SJCRH30 (cell line): Measurements from ENCODE around the gene WWOX. TPM values are rescaled to one million over a fixed set of nuclear protein-coding genes. Genes with fewer than 3 reads are reported as not detected.

ENCODE experiments used
- DNase-seq, 2 experiments: peaks; one replicate each; pipeline ENCODE4 v3.0.0-alpha.2; 2015 to 2020
- H3K27ac ChIP-seq: fragments of 250-450 bp; sonication (Bioruptor Pico); 2 replicates; pipeline ENCODE4 v1.5.1; 2020; ENCODE audit warnings: mild to moderate bottlenecking, moderate library complexity
- H3K27me3 ChIP-seq: fragments of 250-450 bp; sonication (Bioruptor Pico); 2 replicates; pipeline ENCODE4 v1.5.1; 2020; ENCODE audit warnings: mild to moderate bottlenecking, moderate library complexity
- H3K36me3 ChIP-seq: fragments of 250-450 bp; sonication (Bioruptor Pico); 2 replicates; pipeline ENCODE4 v1.5.1; 2020; ENCODE audit warnings: mild to moderate bottlenecking, moderate library complexity
- H3K4me1 ChIP-seq: fragments of 250-450 bp; sonication (Bioruptor Pico); 2 replicates; pipeline ENCODE4 v1.5.1; 2020; ENCODE audit warnings: mild to moderate bottlenecking, moderate library complexity
- H3K4me3 ChIP-seq: fragments of 250-450 bp; sonication (Bioruptor Pico); 2 replicates; pipeline ENCODE4 v1.5.1; 2020; ENCODE audit warnings: mild to moderate bottlenecking, moderate library complexity
- H3K9me3 ChIP-seq: fragments of 250-450 bp; sonication (Bioruptor Pico); replicated peaks from 2 replicates; pipeline ENCODE4 v1.5.1; 2020; ENCODE audit warnings: mild to moderate bottlenecking, moderate library complexity
- total RNA-seq: library from RNA; depleted of rRNA; stranded (reverse); fragments of >200 nt; shearing (Covaris generic); gene quantifications from 2 replicates; pipeline ENCODE4 v1.2.3, GENCODE V29; 2014

WWOX gene
- total RNA-seq, 1 experiment from 2014 or later = 16.4 TPM

GRCh38 chr16:78458588-78458987 is 359.1 kb downstream of the WWOX start:
- Histone ChIP-seq H3K4me3 (no peak overlapping the region), H3K27me3 (no peaks in the 10 kb centered on the region), H3K36me3 (no peaks in the 10 kb centered on the region), H3K4me1 (peaks cover 3% of the 10 kb centered on the region; the same call in 1 of the 2 replicates), H3K27ac (no peak overlapping the region), H3K9me3 (no peaks in the 10 kb centered on the region)
- peak in 1 of 2 experiments; percentile 9 for DNase-seq

GRCh38 chr16:78460428-78460827 is 361.0 kb downstream of the WWOX start:
- Histone ChIP-seq H3K27me3 (no peaks in the 10 kb centered on the region), H3K9me3 (no peaks in the 10 kb centered on the region), H3K27ac (no peak overlapping the region), H3K4me3 (no peak overlapping the region), H3K36me3 (no peaks in the 10 kb centered on the region), H3K4me1 (peaks cover 3% of the 10 kb centered on the region; the same call in 1 of the 2 replicates)
- no peak for DNase-seq

GRCh38 chr16:78461087-78461486 is 361.6 kb downstream of the WWOX start:
- peaks cover 3% of the 10 kb centered on the region; the same call in 1 of the 2 replicates for H3K4me1 ChIP-seq
- H3K9me3 ChIP-seq = no peaks in the 10 kb centered on the region
- no peak overlapping the region for H3K4me3 ChIP-seq
- no peaks in the 10 kb centered on the region for H3K36me3 ChIP-seq
- no peak overlapping the region for H3K27ac ChIP-seq
- DNase-seq = peak in 1 of 2 experiments; percentile 1
- no peaks in the 10 kb centered on the region for H3K27me3 ChIP-seq

GRCh38 chr16:78461496-78462287 is 362.2 kb downstream of the WWOX start:
- Histone ChIP-seq H3K27me3 (no peaks in the 10 kb centered on the region), H3K36me3 (no peaks in the 10 kb centered on the region), H3K4me3 (no peak overlapping the region), H3K27ac (no peak overlapping the region), H3K9me3 (no peaks in the 10 kb centered on the region), H3K4me1 (peaks cover 3% of the 10 kb centered on the region; the same call in 1 of the 2 replicates)
- DNase-seq = peak in 1 of 2 experiments; percentile 1

- H3K27ac ChIP-seq = no peak overlapping the region
- peaks cover 3% of the 10 kb centered on the region; the same call in 1 of the 2 replicates for H3K4me1 ChIP-seq
- no peaks in the 10 kb centered on the region for H3K9me3 ChIP-seq
- DNase-seq = no peak
- no peak overlapping the region for H3K4me3 ChIP-seq
- H3K27me3 ChIP-seq = no peaks in the 10 kb centered on the region
- H3K36me3 ChIP-seq = no peaks in the 10 kb centered on the region
These were observed 363.1 kb downstream of the WWOX start for GRCh38 chr16:78462288-78463208.

GRCh38 chr16:78463591-78463990 is 364.1 kb downstream of the WWOX start:
- no peak for DNase-seq
- peaks cover 3% of the 10 kb centered on the region; the same call in 1 of the 2 replicates for H3K4me1 ChIP-seq
- H3K27ac ChIP-seq = no peak overlapping the region
- H3K36me3 ChIP-seq = no peaks in the 10 kb centered on the region
- H3K4me3 ChIP-seq = no peak overlapping the region
- H3K27me3 ChIP-seq = no peaks in the 10 kb centered on the region
- no peaks in the 10 kb centered on the region for H3K9me3 ChIP-seq

GRCh38 chr16:78464833-78465232 is 365.4 kb downstream of the WWOX start:
- no peaks in the 10 kb centered on the region for H3K36me3 ChIP-seq
- peaks cover 3% of the 10 kb centered on the region; the same call in 1 of the 2 replicates for H3K4me1 ChIP-seq
- no peak overlapping the region for H3K4me3 ChIP-seq
- no peak for DNase-seq
- H3K27ac ChIP-seq = no peak overlapping the region
- H3K9me3 ChIP-seq = no peaks in the 10 kb centered on the region
- H3K27me3 ChIP-seq = no peaks in the 10 kb centered on the region

- H3K4me3 ChIP-seq = no peak overlapping the region
- H3K4me1 ChIP-seq = peaks cover 3% of the 10 kb centered on the region; the same call in 1 of the 2 replicates
These were observed 366.3 kb downstream of the WWOX start for GRCh38 chr16:78465730-78466129.

GRCh38 chr16:78469787-78470186 is 370.3 kb downstream of the WWOX start:
- Histone ChIP-seq H3K27ac (no peak overlapping the region), H3K9me3 (no peaks in the 10 kb centered on the region), H3K27me3 (no peaks in the 10 kb centered on the region), H3K36me3 (no peaks in the 10 kb centered on the region), H3K4me1 (no peaks in the 10 kb centered on the region), H3K4me3 (no peak overlapping the region)
- no peak for DNase-seq

More at GRCh38 chr16:78465730-78466129, 366.3 kb downstream of the WWOX start:
- Histone ChIP-seq H3K27me3 (no peaks in the 10 kb centered on the region), H3K27ac (no peak overlapping the region), H3K9me3 (no peaks in the 10 kb centered on the region), H3K36me3 (no peaks in the 10 kb centered on the region)
- no peak for DNase-seq

GRCh38 chr16:78473031-78473699 is 373.7 kb downstream of the WWOX start:
- no peaks in the 10 kb centered on the region for H3K27me3 ChIP-seq
- no peaks in the 10 kb centered on the region for H3K4me1 ChIP-seq
- H3K9me3 ChIP-seq = no peaks in the 10 kb centered on the region
- no peak for DNase-seq
- no peak overlapping the region for H3K27ac ChIP-seq
- H3K4me3 ChIP-seq = no peak overlapping the region
- H3K36me3 ChIP-seq = no peaks in the 10 kb centered on the region

- no peak overlapping the region for H3K4me3 ChIP-seq
- H3K4me1 ChIP-seq = no peaks in the 10 kb centered on the region
- H3K36me3 ChIP-seq = no peaks in the 10 kb centered on the region
- DNase-seq = no peak
- H3K27ac ChIP-seq = no peak overlapping the region
- no peaks in the 10 kb centered on the region for H3K9me3 ChIP-seq
- H3K27me3 ChIP-seq = no peaks in the 10 kb centered on the region
These were observed 375.3 kb downstream of the WWOX start for GRCh38 chr16:78474762-78475161.

GRCh38 chr16:78476615-78477014 is 377.2 kb downstream of the WWOX start:
- H3K4me3 ChIP-seq = no peak overlapping the region
- H3K27me3 ChIP-seq = no peaks in the 10 kb centered on the region
- H3K36me3 ChIP-seq = no peaks in the 10 kb centered on the region
- no peaks in the 10 kb centered on the region for H3K9me3 ChIP-seq
- no peak overlapping the region for H3K27ac ChIP-seq
- no peak for DNase-seq
- no peaks in the 10 kb centered on the region for H3K4me1 ChIP-seq

GRCh38 chr16:78478267-78478861 is 378.9 kb downstream of the WWOX start:
- Histone ChIP-seq H3K4me1 (no peaks in the 10 kb centered on the region), H3K27me3 (no peaks in the 10 kb centered on the region), H3K9me3 (no peaks in the 10 kb centered on the region), H3K27ac (no peak overlapping the region), H3K4me3 (no peak overlapping the region), H3K36me3 (no peaks in the 10 kb centered on the region)
- DNase-seq = no peak

GRCh38 chr16:78479723-78480122 is 380.3 kb downstream of the WWOX start:
- no peaks in the 10 kb centered on the region for H3K4me1 ChIP-seq
- H3K36me3 ChIP-seq = no peaks in the 10 kb centered on the region
- no peaks in the 10 kb centered on the region for H3K9me3 ChIP-seq
- no peak overlapping the region for H3K27ac ChIP-seq
- DNase-seq = no peak
- no peaks in the 10 kb centered on the region for H3K27me3 ChIP-seq
- no peak overlapping the region for H3K4me3 ChIP-seq
